Hepatocyte (in vitro differentiated cells): ENCODE results near the gene PLA2G5.

Experiments
- EZH2 ChIP-seq: fragments of 200-600 bp; sonication (generic); IDR thresholded peaks from 2 replicates; pipeline ENCODE4 v1.6.1; 2016; ENCODE audit warnings: antibody characterized with exemption, mild to moderate bottlenecking, borderline replicate concordance
- EZH2phosphoT487 ChIP-seq: fragments of 200-600 bp; sonication (generic); IDR thresholded peaks from one replicate; pipeline ENCODE4 v1.6.1; 2018; ENCODE audit warnings: antibody characterized with exemption, mild to moderate bottlenecking, low read depth, moderate library complexity; ENCODE audit not compliant: unreplicated experiment, severe bottlenecking
- TF ChIP-seq, protein P1 (sequence below): fragments of 200-600 bp; sonication (generic); IDR thresholded peaks from 2 replicates; pipeline ENCODE4 v1.5.1; 2016; ENCODE audit warnings: antibody characterized with exemption, mild to moderate bottlenecking; ENCODE audit not compliant: poor library complexity

DNA sequence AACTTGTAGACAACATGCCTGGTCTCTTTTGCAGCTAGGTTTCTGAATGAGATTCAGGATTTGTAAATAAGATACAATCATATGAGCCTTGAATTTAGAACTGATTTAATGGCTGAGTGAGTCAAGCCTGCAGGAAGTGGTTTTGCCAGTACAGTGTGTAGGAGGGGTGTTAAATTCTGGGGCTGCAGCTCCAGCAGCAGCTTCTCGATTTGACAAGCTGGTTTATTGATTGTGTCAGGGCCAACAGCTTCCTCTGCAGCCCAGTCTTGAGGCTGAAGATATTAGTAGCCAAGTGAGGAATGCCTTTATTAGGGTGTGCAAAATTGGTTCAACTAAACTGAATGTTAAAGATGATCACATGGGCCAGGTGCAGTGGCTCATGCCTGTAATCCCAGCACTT is 11.5 kb upstream of the PLA2G5 start:
- TF ChIP-seq, protein P1, sequence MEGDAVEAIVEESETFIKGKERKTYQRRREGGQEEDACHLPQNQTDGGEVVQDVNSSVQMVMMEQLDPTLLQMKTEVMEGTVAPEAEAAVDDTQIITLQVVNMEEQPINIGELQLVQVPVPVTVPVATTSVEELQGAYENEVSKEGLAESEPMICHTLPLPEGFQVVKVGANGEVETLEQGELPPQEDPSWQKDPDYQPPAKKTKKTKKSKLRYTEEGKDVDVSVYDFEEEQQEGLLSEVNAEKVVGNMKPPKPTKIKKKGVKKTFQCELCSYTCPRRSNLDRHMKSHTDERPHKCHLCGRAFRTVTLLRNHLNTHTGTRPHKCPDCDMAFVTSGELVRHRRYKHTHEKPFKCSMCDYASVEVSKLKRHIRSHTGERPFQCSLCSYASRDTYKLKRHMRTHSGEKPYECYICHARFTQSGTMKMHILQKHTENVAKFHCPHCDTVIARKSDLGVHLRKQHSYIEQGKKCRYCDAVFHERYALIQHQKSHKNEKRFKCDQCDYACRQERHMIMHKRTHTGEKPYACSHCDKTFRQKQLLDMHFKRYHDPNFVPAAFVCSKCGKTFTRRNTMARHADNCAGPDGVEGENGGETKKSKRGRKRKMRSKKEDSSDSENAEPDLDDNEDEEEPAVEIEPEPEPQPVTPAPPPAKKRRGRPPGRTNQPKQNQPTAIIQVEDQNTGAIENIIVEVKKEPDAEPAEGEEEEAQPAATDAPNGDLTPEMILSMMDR, result no peak
- TF ChIP-seq EZH2, result no peak
- no peak for TF ChIP-seq EZH2phosphoT487
